Activated CD4-positive, CD25-positive, alpha-beta regulatory T cell treated with anti-CD3 and anti-CD28 coated beads, Interleukin-2, amount 50 U/mL, for 24 hours (primary cell): Measurements from ENCODE around the gene H6PD.

Experiments
- ATAC-seq, 2 donors: fragments of 150-1000 bp; cut with Tn5 transposase; one replicate each; pipeline ENCODE4 v1.10.0; 2021; ENCODE audit warnings: mild to moderate bottlenecking in 1 of 2, moderate library complexity in 1 of 2

H6PD gene

DNA sequence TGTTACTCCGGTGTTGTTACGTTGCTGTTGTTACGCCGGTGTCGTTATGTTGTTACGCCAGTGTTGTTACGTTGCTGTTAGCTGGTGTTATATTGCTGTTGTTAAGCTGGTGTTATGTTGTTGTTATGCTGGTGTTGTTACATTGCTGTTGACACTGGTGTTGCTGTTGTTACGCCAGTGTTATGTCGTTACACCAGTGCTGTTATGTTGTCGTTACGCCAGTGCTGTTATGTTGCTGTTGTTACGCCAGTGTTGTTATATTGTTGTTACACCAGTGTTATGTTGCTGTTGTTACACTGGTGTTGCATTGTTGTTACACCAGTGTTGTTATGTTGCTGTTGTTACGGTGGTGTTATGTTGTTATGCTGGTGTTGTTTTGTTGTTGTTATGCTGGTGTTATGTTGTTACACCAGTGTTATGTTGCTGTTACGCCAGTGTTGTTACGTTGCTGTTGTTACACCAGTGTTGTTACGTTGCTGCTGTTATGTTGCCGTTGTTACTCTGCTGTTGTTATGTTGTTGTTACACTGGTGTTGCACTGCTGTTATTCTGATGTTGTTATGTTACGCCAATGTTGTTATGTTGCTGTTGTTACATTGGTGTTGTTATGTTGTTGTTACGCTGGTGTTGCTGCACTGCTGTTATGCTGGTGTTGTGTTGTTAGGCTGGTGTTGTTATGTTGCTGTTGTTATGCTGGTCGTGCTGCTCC lies 25.6 kb downstream of the H6PD start:
- ATAC-seq, result no peak

- ATAC-seq, result no peak
Measured at GRCh38 chr1:9261496-9261895, 26.9 kb downstream of the H6PD start.

DNA sequence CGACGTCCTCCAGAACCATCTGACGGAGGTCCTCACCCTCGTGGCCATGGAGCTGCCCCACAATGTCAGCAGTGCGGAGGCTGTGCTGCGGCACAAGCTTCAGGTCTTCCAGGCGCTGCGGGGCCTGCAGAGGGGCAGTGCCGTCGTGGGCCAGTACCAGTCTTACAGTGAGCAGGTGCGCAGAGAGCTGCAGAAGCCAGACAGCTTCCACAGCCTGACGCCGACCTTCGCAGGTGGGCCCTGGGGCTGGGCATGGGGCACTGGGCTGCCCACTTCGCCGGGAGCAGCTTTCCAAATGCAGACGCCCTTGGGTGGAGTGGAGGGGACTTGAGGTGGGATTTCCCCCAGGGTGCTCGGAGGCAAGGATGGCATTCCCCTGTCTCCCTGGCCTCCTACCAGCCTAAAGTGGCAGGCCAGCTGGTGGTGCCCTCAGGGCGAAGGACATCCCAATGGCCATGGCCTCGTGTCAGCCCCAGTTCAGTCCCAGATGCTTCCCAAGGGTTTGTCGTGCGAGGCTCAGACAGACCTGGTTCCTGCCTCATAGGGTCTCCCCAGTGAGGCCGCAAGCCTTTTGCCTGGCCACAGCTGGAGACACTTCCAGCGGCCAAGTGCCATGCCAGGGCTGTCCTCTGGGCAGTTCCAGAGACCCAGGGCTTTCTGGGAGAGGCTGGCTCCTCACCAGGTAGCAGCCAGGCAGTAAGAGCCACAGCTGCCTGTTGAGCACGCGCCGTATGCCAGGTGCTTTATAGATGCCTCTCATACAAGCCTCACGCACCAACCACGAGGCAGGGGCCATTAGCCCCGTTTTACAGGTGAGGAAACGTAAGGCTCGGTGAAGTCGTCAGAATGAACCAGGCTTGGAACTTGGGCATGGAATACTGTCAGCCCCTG lies 27.8 kb downstream of the H6PD start:
- no peak for ATAC-seq

- ATAC-seq, result no peak
Measured at GRCh38 chr1:9263276-9263855, 28.8 kb downstream of the H6PD start.

- ATAC-seq, result no peak
Measured at GRCh38 chr1:9263984-9264872, 29.7 kb downstream of the H6PD start.

GRCh38 chr1:9265037-9265436 lies 30.5 kb downstream of the H6PD start:
- ATAC-seq, result no peak

DNA sequence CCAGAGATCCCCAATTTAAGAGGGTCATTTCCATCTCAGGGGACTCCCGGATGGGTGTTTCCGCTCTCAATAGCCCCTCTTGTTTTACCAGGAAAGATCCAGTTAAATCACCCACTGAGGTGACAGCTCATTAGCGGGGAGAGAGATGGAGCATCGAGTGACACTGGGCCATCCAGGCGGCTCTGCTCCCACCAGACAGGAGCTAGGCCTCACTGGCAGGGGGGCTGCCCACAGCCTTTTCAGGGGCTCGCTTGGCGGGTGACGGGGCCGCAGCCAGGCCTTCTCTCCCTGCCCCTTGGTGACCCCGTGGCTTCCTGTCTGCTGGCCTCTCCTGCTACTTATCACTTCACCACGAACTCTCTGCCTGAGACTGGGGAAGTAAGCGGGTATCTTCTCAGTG lies 31.4 kb downstream of the H6PD start:
- ATAC-seq, result no peak

- ATAC-seq, result peak in 1 of 2 donors; percentile 25
Measured at GRCh38 chr1:9267352-9267686, 32.7 kb downstream of the H6PD start.

DNA sequence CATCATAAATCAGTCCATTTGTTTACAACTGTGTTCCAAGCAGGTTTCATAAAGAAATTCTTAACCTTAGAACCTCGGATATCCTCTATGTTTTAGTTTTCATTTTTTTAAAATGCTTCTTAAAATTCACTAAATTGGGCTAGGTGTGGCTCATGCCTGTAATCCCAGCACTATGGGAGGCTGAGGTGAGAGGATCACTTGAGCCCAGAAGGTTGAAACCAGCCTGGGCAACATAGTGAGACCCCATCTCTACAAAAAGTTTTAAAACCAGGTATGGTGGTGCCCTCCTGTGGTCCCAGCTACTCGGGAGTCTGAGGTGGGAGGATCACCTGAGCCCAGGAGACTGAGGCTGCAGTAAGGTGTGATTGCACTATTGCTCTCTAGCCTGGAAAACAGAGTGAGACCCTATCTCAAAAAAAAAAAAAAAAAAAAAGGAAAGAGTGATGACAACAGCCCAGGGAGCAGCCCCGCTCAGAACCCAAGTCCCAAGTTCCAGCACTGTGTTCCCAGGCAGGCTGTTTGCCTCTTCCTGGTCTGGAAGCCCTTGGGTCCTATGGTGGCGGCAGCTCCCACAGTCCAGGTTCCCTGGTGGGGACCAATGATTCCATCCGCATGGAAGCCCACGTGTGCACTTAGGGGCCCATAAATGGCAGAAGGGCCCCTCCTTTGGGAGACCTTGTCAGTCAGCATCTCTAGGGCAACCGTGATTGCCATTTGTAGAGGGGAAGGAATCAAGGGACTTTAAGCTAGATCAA lies 33.4 kb downstream of the H6PD start:
- ATAC-seq, result no peak

DNA sequence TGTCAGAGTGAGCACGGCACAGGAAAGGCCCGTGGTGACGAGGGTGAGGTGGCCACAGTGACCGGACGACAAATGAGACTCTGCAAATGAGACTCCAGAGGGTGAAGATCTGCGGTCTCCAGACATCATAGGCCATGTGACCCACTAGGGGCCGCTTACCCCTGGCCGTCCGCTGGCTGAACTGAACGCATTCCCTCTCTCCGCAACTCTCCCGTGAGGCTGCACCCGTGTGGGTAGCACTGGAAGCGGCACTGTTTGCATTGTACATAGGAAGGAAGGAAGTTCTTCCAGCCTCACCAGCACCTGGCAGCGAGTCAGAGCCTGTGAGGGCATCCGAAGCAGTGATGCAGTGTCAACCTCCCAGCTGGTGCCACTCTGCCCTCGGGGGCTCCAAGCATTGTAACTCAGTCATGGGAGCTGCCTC lies 34.5 kb downstream of the H6PD start:
- ATAC-seq, result no peak

GRCh38 chr1:9269721-9270120 lies 35.1 kb downstream of the H6PD start:
- no peak for ATAC-seq

DNA sequence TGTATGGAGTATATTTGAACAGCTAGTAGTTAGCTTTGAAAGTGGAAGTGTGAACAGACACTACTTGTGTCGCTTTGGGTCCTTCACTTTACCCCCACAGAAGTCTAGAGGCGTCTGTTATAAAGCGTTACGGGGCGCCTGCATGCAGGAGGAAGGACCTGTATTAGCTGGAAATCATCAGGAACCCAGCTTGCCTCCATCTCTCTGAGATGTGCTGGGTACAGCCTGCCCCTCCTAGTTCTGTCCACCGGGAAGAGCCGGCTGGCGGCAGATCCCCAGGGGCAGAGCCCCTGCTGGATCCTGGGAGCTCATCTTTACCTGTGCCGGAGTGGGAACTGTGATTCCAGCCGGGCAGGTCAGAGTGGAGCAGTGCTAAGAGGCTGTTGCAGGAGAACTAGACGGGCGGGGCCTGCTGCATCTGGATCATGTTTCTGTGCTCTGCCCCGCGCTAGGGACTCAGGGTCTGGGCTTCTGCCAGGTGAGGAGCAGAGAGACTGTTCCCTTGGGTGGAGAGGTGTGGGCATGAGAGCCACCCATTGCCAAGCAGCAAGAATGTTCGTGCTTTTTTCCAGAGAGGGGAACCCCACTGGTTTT lies 35.8 kb downstream of the H6PD start:
- no peak for ATAC-seq

DNA sequence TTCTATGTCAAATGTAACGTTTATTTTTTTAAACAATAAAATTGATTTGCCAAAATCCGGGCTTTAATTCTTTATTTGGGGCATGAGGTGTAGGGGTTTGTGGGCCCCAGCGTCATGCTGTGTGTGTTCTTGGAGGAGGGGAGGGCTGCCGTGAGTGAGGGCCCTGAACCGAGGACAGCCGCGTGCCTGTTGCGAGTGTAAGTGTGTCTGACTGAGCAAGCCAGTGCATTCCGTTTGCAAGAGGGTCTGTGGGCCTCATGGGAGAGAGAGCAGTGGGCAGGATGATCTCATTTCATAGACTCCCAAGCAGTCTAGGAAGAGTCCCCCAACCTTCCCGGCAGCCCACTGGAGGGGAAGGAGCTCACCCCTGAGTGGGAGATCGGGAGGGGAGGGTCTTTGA lies 36.7 kb downstream of the H6PD start:
- ATAC-seq, result no peak

DNA sequence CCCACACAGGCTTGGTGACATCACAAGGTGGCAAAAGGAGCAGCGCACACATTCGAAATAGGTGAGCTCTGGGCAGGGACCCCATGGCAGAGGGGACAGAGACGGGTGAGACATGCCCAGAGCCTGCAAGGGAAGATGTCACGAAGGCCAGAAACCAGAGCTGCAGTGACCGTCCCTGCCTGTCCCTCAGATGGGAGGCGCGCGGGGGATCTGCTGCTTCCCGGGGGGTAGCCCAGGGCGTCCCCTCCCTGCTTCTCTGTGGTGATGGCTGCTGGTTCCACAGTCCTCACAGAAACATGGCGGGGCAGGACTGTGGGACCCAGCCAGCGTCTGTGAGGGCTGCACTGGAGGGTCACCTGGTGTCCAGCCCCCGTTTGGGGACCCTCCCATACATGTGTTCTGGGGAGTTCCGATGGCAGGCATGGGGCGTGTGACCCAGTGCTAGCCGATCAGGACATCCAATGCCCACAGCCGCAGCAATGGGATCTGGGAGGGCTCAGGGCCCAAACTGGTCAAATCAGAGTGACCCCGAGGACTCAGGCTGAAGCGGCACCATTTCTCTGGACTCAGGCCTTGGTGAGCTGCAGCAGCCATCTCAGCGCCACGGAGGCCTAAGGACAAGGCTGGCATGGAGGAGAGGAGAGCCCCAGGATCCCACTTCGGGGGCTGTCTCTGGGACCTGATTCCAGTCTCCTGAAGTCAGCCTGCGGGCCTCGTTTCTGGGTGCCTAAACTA lies 37.5 kb downstream of the H6PD start:
- no peak for ATAC-seq

DNA sequence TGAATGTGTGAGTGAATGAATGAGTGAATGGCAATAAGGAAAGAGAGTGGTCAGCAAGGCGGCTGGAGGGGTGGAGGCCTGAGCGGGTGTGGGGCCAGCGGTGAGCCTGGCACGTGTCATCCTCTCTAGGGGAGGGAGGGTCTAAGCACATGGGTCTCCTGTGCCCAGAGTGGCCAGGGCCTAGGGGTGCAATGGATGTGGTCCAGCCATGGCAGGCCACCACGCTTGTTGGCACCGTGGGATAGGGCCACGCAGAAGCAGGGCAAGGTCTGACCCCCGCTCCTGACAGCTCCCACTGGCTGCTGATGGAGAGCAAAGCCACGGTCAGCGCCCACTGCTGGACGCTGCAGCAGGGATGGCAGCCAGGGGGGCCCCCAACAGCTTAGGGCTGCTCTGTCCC lies 38.6 kb downstream of the H6PD start:
- no peak for ATAC-seq

DNA sequence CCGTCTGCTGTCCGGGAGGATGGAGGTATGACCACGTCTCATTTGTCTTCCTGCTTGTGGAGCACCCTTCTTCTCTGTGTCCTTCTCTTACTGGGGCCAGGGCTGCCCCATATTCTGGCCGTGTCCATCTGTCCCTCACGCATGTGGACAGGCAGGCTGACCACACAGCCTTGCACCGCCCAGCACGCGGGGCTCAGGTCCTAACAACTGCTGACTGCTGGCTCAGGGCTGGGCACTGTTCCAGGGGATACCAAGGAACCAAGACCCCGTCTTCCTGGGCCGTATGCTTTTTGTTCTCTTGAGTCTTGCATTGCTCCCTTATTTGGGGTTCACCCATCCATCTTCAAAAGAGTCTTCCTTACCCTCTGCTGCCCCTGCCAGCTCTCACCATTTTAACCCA lies 40.6 kb downstream of the H6PD start:
- no peak for ATAC-seq

DNA sequence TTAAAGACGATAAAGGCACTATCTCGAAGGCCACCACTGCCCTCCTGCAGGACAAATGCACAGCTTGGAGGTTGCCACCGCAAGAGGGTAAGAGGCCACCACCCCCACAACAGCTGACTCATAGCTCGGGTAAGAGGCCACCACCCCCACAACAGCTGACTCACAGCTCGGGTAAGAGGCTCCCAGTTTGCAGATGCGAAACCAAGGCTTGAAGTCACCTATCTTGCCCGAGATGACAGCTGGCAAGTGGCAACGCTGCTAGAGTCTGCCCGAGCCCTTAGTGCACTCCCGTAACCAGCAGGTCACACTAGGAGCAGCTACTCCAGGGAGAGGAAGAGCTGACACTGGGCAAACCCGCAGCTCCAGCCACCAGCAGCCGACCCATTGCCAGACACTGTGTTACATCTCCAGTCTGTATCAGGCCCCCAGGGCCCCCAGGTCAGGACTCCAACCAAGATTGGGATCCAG lies 41.0 kb downstream of the H6PD start:
- ATAC-seq, result peak; percentile 87 to 88

GRCh38 chr1:9278116-9278515 lies 43.5 kb downstream of the H6PD start:
- ATAC-seq, result no peak

DNA sequence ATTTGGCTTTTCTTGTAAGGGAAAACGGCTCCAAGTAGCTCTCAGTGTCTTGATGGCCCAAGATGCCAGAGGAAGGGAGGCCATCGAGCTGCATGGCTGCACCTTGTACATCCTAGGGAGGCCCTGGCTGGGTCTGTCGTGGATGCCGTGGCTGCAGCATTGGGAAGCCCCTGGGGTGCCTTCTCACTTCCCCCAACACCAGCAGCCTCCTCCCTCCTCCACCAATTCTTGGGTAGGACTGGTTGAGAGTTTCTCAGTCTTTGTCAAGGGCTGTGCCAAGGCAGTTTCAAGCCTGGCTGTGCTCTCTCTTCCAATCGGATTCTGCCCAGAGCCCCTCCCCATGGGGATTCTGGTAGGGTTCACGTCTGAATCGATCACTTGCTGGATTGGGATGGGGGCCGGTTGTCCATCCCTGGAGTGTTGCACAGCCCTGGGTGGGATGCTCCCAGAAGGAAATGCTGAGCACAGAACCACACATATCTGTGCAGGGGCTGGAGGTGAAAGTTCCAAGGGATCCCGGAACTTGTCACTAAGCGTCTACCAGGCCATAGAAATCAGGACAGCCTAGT lies 44.1 kb downstream of the H6PD start:
- no peak for ATAC-seq

- no peak for ATAC-seq
Measured at GRCh38 chr1:9279172-9279840, 44.7 kb downstream of the H6PD start.
